Endothelial cell (in vitro differentiated cells): ENCODE results near the gene QKI. TPM values are rescaled to one million over a fixed set of nuclear protein-coding genes. Genes with fewer than 3 reads are reported as not detected.

Experiments
- DNase-seq: peaks from one replicate; pipeline ENCODE4 v3.0.0; 2021; ENCODE audit warnings: low spot score
- H3K27ac Mint-ChIP-seq: one replicate; pipeline ENCODE4 v1.8.0; 2021; ENCODE audit warnings: mixed read lengths, inconsistent platforms; ENCODE audit not compliant: unreplicated experiment
- H3K27me3 Mint-ChIP-seq: one replicate; pipeline ENCODE4 v1.8.0; 2021; ENCODE audit warnings: mild to moderate bottlenecking, moderate library complexity, mixed read lengths, inconsistent platforms; ENCODE audit not compliant: unreplicated experiment
- H3K36me3 Mint-ChIP-seq: one replicate; pipeline ENCODE4 v1.8.0; 2021; ENCODE audit warnings: mild to moderate bottlenecking, low read depth, mixed read lengths, inconsistent platforms; ENCODE audit not compliant: unreplicated experiment
- H3K4me1 Mint-ChIP-seq: one replicate; pipeline ENCODE4 v1.8.0; 2021; ENCODE audit warnings: mild to moderate bottlenecking, mixed read lengths, inconsistent platforms; ENCODE audit not compliant: unreplicated experiment
- H3K4me3 Mint-ChIP-seq: one replicate; pipeline ENCODE4 v1.8.0; 2021; ENCODE audit warnings: mild to moderate bottlenecking, mixed read lengths, inconsistent platforms; ENCODE audit not compliant: unreplicated experiment
- H3K9me3 Mint-ChIP-seq: one replicate; pipeline ENCODE4 v1.8.0; 2021; ENCODE audit warnings: mixed read lengths, inconsistent platforms; ENCODE audit not compliant: unreplicated experiment
- CTCF ChIP-seq: fragments of 200-600 bp; sonication (generic); IDR thresholded peaks from one replicate; pipeline ENCODE4 v1.5.0; 2021; ENCODE audit warnings: antibody characterized with exemption; ENCODE audit not compliant: unreplicated experiment
- long read RNA-seq: library from polyadenylated mRNA; unstranded; transcript quantifications from one replicate; pipeline ENCODE4 v2.0.0, GENCODE V29; 2020; ENCODE audit not compliant: unreplicated experiment
- total RNA-seq: library from RNA; stranded (reverse); fragmentation: NEBNext Ultra II Directional; extraction: Animal tissue kit (Norgen Biotek cat#: 25700); gene quantifications from one replicate; pipeline ENCODE4 v1.2.1, GENCODE V29; 2021; ENCODE audit not compliant: unreplicated experiment

QKI gene
- total RNA-seq: 326 TPM
- long read RNA-seq, full-length matches to known transcripts: 2 of 7 reads
- long read RNA-seq, partial matches to known transcripts: 1 of 7 reads
- long read RNA-seq, other reads (novel, unspliced or antisense): 4 of 7 reads

DNA sequence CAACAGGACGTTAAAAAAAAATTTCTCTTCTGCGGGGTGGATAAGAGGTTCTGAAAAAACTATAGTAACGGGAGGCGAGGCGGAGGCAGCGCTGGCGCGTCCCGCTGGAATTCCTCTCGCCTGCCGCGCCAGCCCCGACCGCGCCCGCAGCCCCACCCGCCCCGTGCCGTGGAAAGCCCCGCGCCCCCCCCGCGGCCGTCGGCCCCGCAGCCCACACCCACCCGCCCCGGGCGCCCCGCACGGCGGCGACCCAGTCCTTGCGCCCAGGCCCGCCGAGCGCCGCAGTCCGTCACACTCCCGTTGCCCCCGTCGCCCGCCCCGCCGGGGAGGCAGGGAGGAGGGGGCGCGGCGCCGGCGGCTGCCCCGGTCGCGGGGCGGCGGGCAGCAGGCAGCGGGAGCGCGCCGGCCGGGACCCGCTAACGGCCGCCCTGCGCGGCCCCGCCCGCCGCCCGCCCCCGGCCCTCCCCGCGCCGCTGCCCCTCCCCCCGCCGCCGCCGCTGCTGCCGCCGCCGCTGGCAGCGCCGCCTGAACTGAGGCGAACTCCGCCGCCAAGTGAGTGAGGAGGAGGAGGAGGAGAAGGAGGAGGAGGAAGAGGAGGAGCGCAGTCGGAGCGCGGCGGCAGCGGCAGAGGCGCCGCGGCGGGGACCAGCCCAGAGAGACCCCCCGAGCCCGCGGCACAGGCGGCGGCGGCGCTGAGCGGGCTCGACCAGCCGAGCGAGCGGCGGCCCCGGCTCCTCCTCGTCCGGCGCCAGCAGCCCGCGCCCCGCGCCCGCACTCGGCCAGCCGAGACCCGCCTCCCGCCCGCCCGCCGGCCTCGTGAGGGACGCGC is at the start of gene QKI:
QKI (plus strand) TSS at position 602 of the 829 bp plus-strand sequence. CDS start 476 bp downstream, outside the sequence.
- peak within 1 kb of the TSS; percentile 89 for H3K4me3 Mint-ChIP-seq
- peak within 1 kb of the TSS; percentile 85 for H3K27ac Mint-ChIP-seq
- H3K27me3 Mint-ChIP-seq: peaks cover 17% of the 10 kb centered on the region
- peaks cover 37% of the 10 kb centered on the region for H3K4me1 Mint-ChIP-seq
- no peaks in the 10 kb centered on the region for H3K9me3 Mint-ChIP-seq
- TF ChIP-seq CTCF: no peak
- DNase-seq: peak; percentile 73
- H3K36me3 Mint-ChIP-seq: peaks cover 20% of the 10 kb centered on the region

DNA sequence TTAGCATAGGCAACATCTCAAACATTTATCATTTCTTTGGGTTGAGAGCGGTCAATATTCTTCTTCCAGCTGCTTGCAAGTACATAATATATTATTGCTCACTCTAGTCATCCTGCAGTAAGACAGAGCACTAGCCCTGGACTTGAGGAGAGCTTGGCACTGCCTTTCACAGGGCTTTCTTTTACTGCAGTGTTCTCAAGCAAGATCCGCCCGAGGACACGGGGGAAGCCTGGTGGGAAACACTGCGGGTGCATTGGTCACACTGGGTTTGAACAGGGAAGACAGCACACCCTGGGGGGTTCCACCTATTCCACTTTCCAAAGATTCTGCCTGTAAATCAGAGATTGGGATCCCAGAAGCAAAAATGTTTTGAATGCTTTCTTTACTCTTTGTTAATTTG is 48.2 kb upstream of the QKI start:
- no peak for TF ChIP-seq CTCF
- Mint-ChIP-seq H3K27ac (no peak overlapping the region), H3K4me1 (peaks cover 25% of the 10 kb centered on the region), H3K9me3 (peaks cover 6% of the 10 kb centered on the region), H3K4me3 (no peak overlapping the region), H3K27me3 (peaks cover 2% of the 10 kb centered on the region), H3K36me3 (peaks cover 5% of the 10 kb centered on the region)
- DNase-seq: no peak

DNA sequence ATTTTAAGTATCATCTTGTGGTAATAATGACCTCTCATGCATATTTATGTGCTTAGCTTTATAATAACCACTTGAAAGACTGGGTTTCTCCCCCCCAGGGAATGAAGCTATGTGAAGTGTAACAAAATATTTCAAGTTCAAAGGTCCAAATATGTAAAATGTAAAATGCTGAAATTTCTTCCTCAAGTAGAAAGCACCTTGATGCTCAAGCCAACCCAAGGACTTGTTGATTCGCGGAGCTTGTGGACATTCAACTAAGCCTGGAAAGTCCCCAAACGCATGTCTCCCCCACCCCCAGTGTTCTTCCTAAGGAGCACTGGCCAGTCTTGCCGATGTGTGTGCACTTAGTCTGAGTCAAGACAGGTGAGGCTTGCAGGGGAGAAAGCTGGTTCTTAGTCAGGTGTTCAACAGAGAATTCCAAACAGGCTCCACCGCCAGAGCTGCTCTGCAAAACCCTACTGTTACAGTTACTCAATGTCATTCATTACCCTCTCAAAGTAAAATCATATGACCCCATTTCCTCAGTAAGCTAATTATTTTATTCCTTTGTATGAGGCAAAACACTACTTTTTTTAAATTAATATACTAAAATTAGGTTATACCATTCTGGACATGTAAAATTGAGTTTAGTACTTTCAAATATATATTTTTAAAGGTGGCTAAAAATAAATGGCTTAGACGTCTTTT is 46.9 kb upstream of the QKI start:
- no peak for TF ChIP-seq CTCF
- Mint-ChIP-seq H3K27ac (no peak overlapping the region), H3K9me3 (peaks cover 6% of the 10 kb centered on the region), H3K36me3 (peaks cover 5% of the 10 kb centered on the region), H3K4me1 (peaks cover 21% of the 10 kb centered on the region), H3K4me3 (no peak overlapping the region), H3K27me3 (peaks cover 2% of the 10 kb centered on the region)
- no peak for DNase-seq

DNA sequence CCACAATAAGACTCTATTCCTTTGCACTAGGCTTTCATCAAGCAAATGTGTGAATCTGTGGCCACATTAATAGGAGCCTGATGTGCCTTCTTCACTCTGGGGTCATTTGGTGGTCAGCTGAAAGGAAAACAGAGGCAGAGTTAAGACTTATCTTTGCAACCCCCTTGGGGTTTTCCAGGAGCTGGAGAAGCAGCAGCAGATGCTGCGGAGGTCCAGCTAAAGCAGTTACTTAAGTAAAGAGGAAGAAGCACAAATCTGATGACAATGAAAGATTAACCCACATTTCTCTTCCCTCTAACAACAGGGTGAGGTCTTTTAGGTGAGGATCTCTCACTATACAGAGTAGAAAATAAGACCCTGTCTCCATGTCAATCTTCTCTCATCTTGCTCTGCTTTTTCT is 45.4 kb upstream of the QKI start:
- H3K36me3 Mint-ChIP-seq: peaks cover 5% of the 10 kb centered on the region
- no peak overlapping the region for H3K4me3 Mint-ChIP-seq
- no peak overlapping the region for H3K27ac Mint-ChIP-seq
- H3K27me3 Mint-ChIP-seq: peaks cover 2% of the 10 kb centered on the region
- H3K4me1 Mint-ChIP-seq: peaks cover 21% of the 10 kb centered on the region
- peaks cover 6% of the 10 kb centered on the region for H3K9me3 Mint-ChIP-seq
- DNase-seq: no peak
- TF ChIP-seq CTCF: no peak
